H1 (cell line): ENCODE measurements around the gene CDH12. TPM values are rescaled to one million over a fixed set of nuclear protein-coding genes. Genes with fewer than 3 reads are reported as not detected.

Experiments
- CTCF ChIA-PET: fragments of 300-600 bp; sonication (Branson Sonifier 250); formaldehyde crosslinking; loops from one replicate; lab custom pipeline; 2021; ENCODE audit not compliant: partially characterized antibody; lab: Charles Lee
- POLR2A ChIA-PET: fragments of 300-600 bp; sonication (Branson Sonifier 250); formaldehyde crosslinking; loops from one replicate; lab custom pipeline; 2021; ENCODE audit warnings: inconsistent platforms; ENCODE audit not compliant: partially characterized antibody; lab: Charles Lee
- DNase-seq, 2 experiments: peaks; one replicate each; pipeline versions ENCODE4 v3.0.0 to v3.0.0-alpha.2; 2010 to 2022; ENCODE audit warnings: low spot score in 2 of 2, low read depth in 1 of 2, mixed read lengths in 1 of 2
- FAIRE-seq: peaks from 2 replicates; lab custom pipeline; 2011; peaks lifted over from hg19 to GRCh38; lab: Jason Lieb, UNC
- H2AFZ ChIP-seq: 2 replicates; pipeline ENCODE4 v1.8.1; 2012; ENCODE audit warnings: low read length, inconsistent platforms
- H2AK5ac ChIP-seq: 2 replicates; pipeline ENCODE4 v1.6.1; 2013; ENCODE audit warnings: low read depth, low read length
- H2BK120ac ChIP-seq: replicated peaks from 2 replicates; pipeline ENCODE3; 2013; ENCODE audit warnings: low read depth, low read length, inconsistent platforms
- H2BK12ac ChIP-seq: 2 replicates; pipeline ENCODE4 v1.6.1; 2013; ENCODE audit warnings: low read depth, low read length
- H2BK15ac ChIP-seq: 2 replicates; pipeline ENCODE4 v1.6.1; 2013; ENCODE audit warnings: low read length
- H2BK20ac ChIP-seq: 2 replicates; pipeline ENCODE4 v1.6.1; 2013; ENCODE audit warnings: low read length
- H2BK5ac ChIP-seq: 2 replicates; pipeline ENCODE4 v1.6.1; 2013; ENCODE audit warnings: low read depth, low read length
- H3K14ac ChIP-seq: 2 replicates; pipeline ENCODE4 v1.6.1; 2013; ENCODE audit warnings: inconsistent platforms; ENCODE audit not compliant: insufficient read length
- H3K18ac ChIP-seq: 2 replicates; pipeline ENCODE4 v1.6.1; 2013; ENCODE audit warnings: low read length; ENCODE audit errors: extremely low read depth
- H3K23ac ChIP-seq: 2 replicates; pipeline ENCODE4 v1.6.1; 2013; ENCODE audit warnings: inconsistent platforms; ENCODE audit not compliant: insufficient read length
- H3K23me2 ChIP-seq: 2 replicates; pipeline ENCODE4 v1.6.1; 2013; ENCODE audit warnings: low read depth, low read length
- H3K27ac ChIP-seq: 2 replicates; pipeline ENCODE4 v1.6.1; 2011; ENCODE audit warnings: low read depth, low read length, inconsistent platforms
- H3K27me3 ChIP-seq, 4 experiments: replicated peaks in 1 of 4; 1 replicate in 1 of 4; 2 replicates in 3 of 4; pipeline versions ENCODE4 v1.6.1 to v1.8.1; 2011 to 2013; ENCODE audit warnings: low read length in 3 of 4, mild to moderate bottlenecking in 3 of 4, inconsistent platforms in 2 of 4, mixed read lengths in 2 of 4, moderate library complexity in 1 of 4; ENCODE audit not compliant: control insufficient read depth in 3 of 4, insufficient read depth in 3 of 4; ENCODE audit errors: extremely low read depth in 1 of 4
- H3K36me3 ChIP-seq, 4 experiments: 2 replicates each; pipeline versions ENCODE4 v1.6.1 to v1.8.1; 2011 to 2013; ENCODE audit warnings: mild to moderate bottlenecking in 4 of 4, low read length in 3 of 4, moderate library complexity in 2 of 4, control low read depth in 1 of 4, inconsistent platforms in 1 of 4; ENCODE audit not compliant: insufficient read depth in 4 of 4, control insufficient read depth in 2 of 4
- H3K4ac ChIP-seq: replicated peaks from 2 replicates; pipeline ENCODE3; 2013; ENCODE audit warnings: low read length, low read depth, mixed read lengths, inconsistent platforms; ENCODE audit not compliant: insufficient read length
- H3K4me1 ChIP-seq, 4 experiments: replicated peaks in 1 of 4; 1 replicate in 1 of 4; 2 replicates in 3 of 4; pipeline versions ENCODE4 v1.6.1 to v1.8.1; 2011 to 2013; ENCODE audit warnings: low read length in 3 of 4, inconsistent platforms in 2 of 4, mixed read lengths in 1 of 4; ENCODE audit not compliant: insufficient read depth in 4 of 4, control insufficient read depth in 3 of 4
- H3K4me2 ChIP-seq, 2 experiments: 2 replicates each; pipeline versions ENCODE4 v1.6.1 to v1.8.1; 2011 to 2013; ENCODE audit warnings: low read depth in 2 of 2, low read length in 2 of 2, control low read depth in 1 of 2, inconsistent platforms in 1 of 2, mild to moderate bottlenecking in 1 of 2; ENCODE audit not compliant: insufficient read depth in 1 of 2
- H3K4me3 ChIP-seq, 4 experiments: fragments of 200-600, 300-600 bp in 1 of 4; sonication (generic), shearing (Covaris generic), sonication (Bioruptor Twin) in 1 of 4; 2 replicates each; pipeline versions ENCODE4 v1.5.1 to v1.8.1; 2011 to 2016; ENCODE audit warnings: low read length in 4 of 4, low read depth in 3 of 4, control low read depth in 2 of 4, inconsistent platforms in 2 of 4, mild to moderate bottlenecking in 2 of 4, mixed read lengths in 1 of 4, moderate library complexity in 1 of 4; ENCODE audit not compliant: insufficient read depth in 2 of 4; ENCODE audit errors: extremely low read depth in 1 of 4
- H3K56ac ChIP-seq: replicated peaks from 2 replicates; pipeline ENCODE3; 2013; ENCODE audit warnings: low read depth, mild to moderate bottlenecking, mixed read lengths, low read length, inconsistent platforms; ENCODE audit not compliant: insufficient read length
- H3K79me1 ChIP-seq: 2 replicates; pipeline ENCODE4 v1.6.1; 2013; ENCODE audit warnings: low read depth, low read length, control low read depth
- H3K79me2 ChIP-seq, 2 experiments: 2 replicates each; pipeline versions ENCODE4 v1.6.1 to v1.8.1; 2012 to 2013; ENCODE audit warnings: low read length in 2 of 2, mild to moderate bottlenecking in 2 of 2, inconsistent platforms in 1 of 2; ENCODE audit not compliant: insufficient read depth in 2 of 2, control insufficient read depth in 1 of 2
- H3K9ac ChIP-seq, 4 experiments: replicated peaks in 1 of 4; 1 replicate in 1 of 4; 2 replicates in 3 of 4; pipeline versions ENCODE4 v1.6.1 to v1.8.1; 2011 to 2013; ENCODE audit warnings: low read depth in 3 of 4, low read length in 3 of 4, control low read depth in 2 of 4, mild to moderate bottlenecking in 2 of 4, moderate library complexity in 2 of 4, inconsistent platforms in 1 of 4; ENCODE audit errors: extremely low read depth in 1 of 4
- H3K9me3 ChIP-seq, 2 experiments: 2 replicates each; pipeline versions ENCODE4 v1.6.1 to v1.8.1; 2012 to 2013; ENCODE audit warnings: mild to moderate bottlenecking in 2 of 2, moderate library complexity in 2 of 2, control low read depth in 1 of 2, inconsistent platforms in 1 of 2, low read depth in 1 of 2, low read length in 1 of 2, mixed read lengths in 1 of 2; ENCODE audit not compliant: insufficient read depth in 2 of 2
- H4K20me1 ChIP-seq, 2 experiments: replicated peaks in 1 of 2; 2 replicates each; pipeline versions ENCODE3 to v1.8.1; 2011 to 2013; ENCODE audit warnings: inconsistent platforms in 2 of 2, low read length in 2 of 2, mild to moderate bottlenecking in 1 of 2; ENCODE audit not compliant: insufficient read depth in 2 of 2, control insufficient read depth in 1 of 2
- H4K5ac ChIP-seq: 2 replicates; pipeline ENCODE4 v1.6.1; 2013; ENCODE audit warnings: low read length, low read depth, mixed read lengths, inconsistent platforms; ENCODE audit not compliant: insufficient read length
- H4K8ac ChIP-seq: 2 replicates; pipeline ENCODE4 v1.8.0; 2013; ENCODE audit warnings: mild to moderate bottlenecking, moderate library complexity, low read length, inconsistent platforms; ENCODE audit not compliant: insufficient read depth; ENCODE audit errors: extremely low read depth
- H4K91ac ChIP-seq: replicated peaks from 2 replicates; pipeline ENCODE3; 2013; ENCODE audit warnings: low read length, mixed read lengths, inconsistent platforms; ENCODE audit not compliant: insufficient read length
- CBX8 ChIP-seq: fragments of 300-800, 300-1000 bp; sonication (generic); IDR thresholded peaks from 2 replicates; pipeline ENCODE4 v1.7.1; 2016; ENCODE audit warnings: low read depth, low read length, borderline replicate concordance
- CHD2 ChIP-seq: IDR thresholded peaks from 2 replicates; pipeline ENCODE4 v1.6.1; 2012; ENCODE audit warnings: low read length, improper control_type of control experiment
- CTBP2 ChIP-seq: IDR thresholded peaks from 2 replicates; pipeline ENCODE4 v1.7.0; 2011; ENCODE audit warnings: borderline replicate concordance, mild to moderate bottlenecking, moderate library complexity, mixed read lengths, low read length; ENCODE audit not compliant: insufficient read depth, insufficient read length
- GTF2F1 ChIP-seq: IDR thresholded peaks from 2 replicates; pipeline ENCODE4 v1.6.1; 2012; ENCODE audit warnings: low read depth, low read length, improper control_type of control experiment, borderline replicate concordance
- HDAC6 ChIP-seq: IDR thresholded peaks from one replicate; pipeline ENCODE4 v1.7.1; 2012; ENCODE audit warnings: low read depth, mild to moderate bottlenecking, inconsistent platforms, low read length, moderate library complexity
- JUND ChIP-seq: IDR thresholded peaks from 2 replicates; pipeline ENCODE4 v1.6.1; 2011; ENCODE audit warnings: mild to moderate bottlenecking, improper control_type of control experiment, low read length
- KDM1A ChIP-seq: fragments of 200-600, 300-600 bp; sonication (generic); IDR thresholded peaks from 2 replicates; pipeline ENCODE4 v1.7.1; 2016; ENCODE audit warnings: mild to moderate bottlenecking, low read length, borderline replicate concordance
- RBBP5 ChIP-seq: IDR thresholded peaks from 2 replicates; pipeline ENCODE4 v1.7.1; 2012; ENCODE audit warnings: low read depth, mild to moderate bottlenecking, inconsistent platforms, low read length, moderate library complexity, borderline replicate concordance
- SIRT6 ChIP-seq: IDR thresholded peaks from one replicate; pipeline ENCODE4 v1.7.1; 2012; ENCODE audit warnings: low read length, inconsistent platforms
- SP2 ChIP-seq: IDR thresholded peaks from 2 replicates; pipeline ENCODE4 v1.6.1; 2012; ENCODE audit warnings: mild to moderate bottlenecking, low read length, inconsistent platforms
- TCF12 ChIP-seq: IDR thresholded peaks from 2 replicates; pipeline ENCODE4 v1.6.1; 2011; ENCODE audit warnings: low read depth, mild to moderate bottlenecking, low read length
- whole genome bisulfite sequencing, 2 experiments: shearing (Covaris generic) in 1 of 2; methylation state at CpG; one replicate each; pipeline versions ENCODE4 v1.1.6 to v1.1.7; 2013 to 2015; ENCODE audit warnings: low lambda C conversion rate in 2 of 2, mixed read lengths in 2 of 2, inconsistent platforms in 1 of 2, low coverage in 1 of 2, missing lambda C conversion rate in 1 of 2; ENCODE audit not compliant: insufficient replicate concordance in 2 of 2, insufficient coverage in 1 of 2, insufficient read length in 1 of 2; ENCODE audit errors: extremely low coverage in 1 of 2, missing lambda C conversion rate in 1 of 2; 5-methylcytosine and 5-hydroxymethylcytosine counted together
- polyA plus RNA-seq, 7 experiments: library from polyadenylated mRNA; depleted of rRNA in 3 of 7; stranded (reverse) in 5 of 7; unstranded in 2 of 7; fragments of >200 nt in 5 of 7; fragments of 200-250 nt in 2 of 7; gene quantifications; 1 replicate in 5 of 7; 2 replicates in 1 of 7; 4 replicates in 1 of 7; pipeline versions ENCODE4 v1.2.1 to v1.2.3, GENCODE V29; 2011 to 2013; ENCODE audit warnings: missing spikeins in 2 of 7, mixed read lengths in 2 of 7
- total RNA-seq: library from RNA; stranded (reverse); fragmentation: NEBNext Ultra II Directional; extraction: Animal tissue kit (Norgen Biotek cat#: 25700); gene quantifications from 2 replicates; pipeline ENCODE4 v1.2.1, GENCODE V29; 2021
- TF ChIP-seq, protein P1 (sequence below), 3 experiments: IDR thresholded peaks; 1 replicate in 2 of 3; 2 replicates in 1 of 3; pipeline versions ENCODE4 v1.5.1 to v1.6.1; 2011; ENCODE audit warnings: low read length in 3 of 3, mild to moderate bottlenecking in 3 of 3, inconsistent platforms in 2 of 3, low read depth in 1 of 3, moderate library complexity in 1 of 3; ENCODE audit not compliant: insufficient read depth in 1 of 3; ENCODE audit errors: control extremely low read depth in 1 of 3

CDH12 gene
- total and polyA plus RNA-seq, 2 of the 8 experiments (the other 6 are each of a cell fraction or from before 2014, with no cell fraction given) = 0.03 TPM; not detected in 1

DNA sequence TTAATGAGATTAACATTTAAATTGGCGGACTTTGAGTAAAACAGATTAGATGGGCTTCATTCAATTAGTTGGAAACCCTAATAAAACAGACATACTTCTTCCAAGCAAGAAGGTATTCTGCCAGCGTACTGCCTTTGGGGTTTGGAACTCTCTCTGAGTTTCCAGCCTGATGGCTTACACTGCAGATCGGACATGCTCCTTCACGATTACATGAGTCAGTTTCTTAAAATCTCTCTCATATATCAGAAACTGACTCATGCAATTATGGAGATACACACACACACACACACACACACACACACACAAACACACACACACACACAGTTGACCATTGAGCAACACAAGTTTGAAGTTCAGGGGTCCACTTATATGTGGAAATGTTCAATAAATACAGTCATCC lies 789.4 kb downstream of the CDH12 start:
- Histone ChIP-seq H2BK120ac (no peak overlapping the region), H4K8ac (no peak overlapping the region; the same call in 1 of the 2 replicates), H2AK5ac (no peak overlapping the region), H3K79me2 (no peaks in the 10 kb centered on the region), H3K56ac (no peak overlapping the region), H3K4ac (no peak overlapping the region), H3K23me2 (no peaks in the 10 kb centered on the region), H2BK12ac (no peak overlapping the region), H4K91ac (no peak overlapping the region), H3K14ac (no peak overlapping the region), H3K4me3 (no peak overlapping the region), H3K4me2 (no peak overlapping the region), H4K5ac (no peak overlapping the region), H3K79me1 (no peaks in the 10 kb centered on the region), H3K9me3 (no peaks in the 10 kb centered on the region), H2BK5ac (no peak overlapping the region), H4K20me1 (peaks cover 0 to 2% of the 10 kb centered on the region in 2 experiments), H2BK20ac (no peak overlapping the region), H3K9ac (no peak overlapping the region), H3K36me3 (no peaks in the 10 kb centered on the region), H3K18ac (no peak overlapping the region), H2BK15ac (no peak overlapping the region), H3K23ac (no peak overlapping the region), H3K27ac (no peak overlapping the region), H3K4me1 (no peaks in the 10 kb centered on the region), H2AFZ (no peak overlapping the region), H3K27me3 (no peaks in the 10 kb centered on the region)
- CTCF ChIA-PET = no interaction called here
- 94% methylated on average over 4 of the region's 4 CpGs; no CpG with 5 or more reads in 1 of the 2 experiments for WGBS, 2 experiments
- FAIRE-seq (no peak), DNase-seq (no peak)
- POLR2A ChIA-PET = no interaction called here
- TF ChIP-seq SP2 (no peak), CBX8 (no peak), JUND (no peak), SIRT6 (no peak), GTF2F1 (no peak), CHD2 (no peak), CTBP2 (no peak), KDM1A (no peak), TCF12 (no peak), RBBP5 (no peak), HDAC6 (no peak)
- TF ChIP-seq, protein P1, sequence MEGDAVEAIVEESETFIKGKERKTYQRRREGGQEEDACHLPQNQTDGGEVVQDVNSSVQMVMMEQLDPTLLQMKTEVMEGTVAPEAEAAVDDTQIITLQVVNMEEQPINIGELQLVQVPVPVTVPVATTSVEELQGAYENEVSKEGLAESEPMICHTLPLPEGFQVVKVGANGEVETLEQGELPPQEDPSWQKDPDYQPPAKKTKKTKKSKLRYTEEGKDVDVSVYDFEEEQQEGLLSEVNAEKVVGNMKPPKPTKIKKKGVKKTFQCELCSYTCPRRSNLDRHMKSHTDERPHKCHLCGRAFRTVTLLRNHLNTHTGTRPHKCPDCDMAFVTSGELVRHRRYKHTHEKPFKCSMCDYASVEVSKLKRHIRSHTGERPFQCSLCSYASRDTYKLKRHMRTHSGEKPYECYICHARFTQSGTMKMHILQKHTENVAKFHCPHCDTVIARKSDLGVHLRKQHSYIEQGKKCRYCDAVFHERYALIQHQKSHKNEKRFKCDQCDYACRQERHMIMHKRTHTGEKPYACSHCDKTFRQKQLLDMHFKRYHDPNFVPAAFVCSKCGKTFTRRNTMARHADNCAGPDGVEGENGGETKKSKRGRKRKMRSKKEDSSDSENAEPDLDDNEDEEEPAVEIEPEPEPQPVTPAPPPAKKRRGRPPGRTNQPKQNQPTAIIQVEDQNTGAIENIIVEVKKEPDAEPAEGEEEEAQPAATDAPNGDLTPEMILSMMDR (IDR thresholded peaks at IDR 0.05; ENCODE audit: control extremely low read depth in 1 of 3, insufficient read depth in 1 of 3, low read depth in 1 of 3, low read length in 3 of 3) = no peak
